ENCODE results near the gene MLH1.

GRCh38 chr3:36973139-36973538, 20.2 kb upstream of the MLH1 start:
- no peak for TF ChIP-seq EZH2phosphoT487 (IDR thresholded peaks at IDR 0.05; ENCODE audit: low read length)
- TF ChIP-seq, protein P1, sequence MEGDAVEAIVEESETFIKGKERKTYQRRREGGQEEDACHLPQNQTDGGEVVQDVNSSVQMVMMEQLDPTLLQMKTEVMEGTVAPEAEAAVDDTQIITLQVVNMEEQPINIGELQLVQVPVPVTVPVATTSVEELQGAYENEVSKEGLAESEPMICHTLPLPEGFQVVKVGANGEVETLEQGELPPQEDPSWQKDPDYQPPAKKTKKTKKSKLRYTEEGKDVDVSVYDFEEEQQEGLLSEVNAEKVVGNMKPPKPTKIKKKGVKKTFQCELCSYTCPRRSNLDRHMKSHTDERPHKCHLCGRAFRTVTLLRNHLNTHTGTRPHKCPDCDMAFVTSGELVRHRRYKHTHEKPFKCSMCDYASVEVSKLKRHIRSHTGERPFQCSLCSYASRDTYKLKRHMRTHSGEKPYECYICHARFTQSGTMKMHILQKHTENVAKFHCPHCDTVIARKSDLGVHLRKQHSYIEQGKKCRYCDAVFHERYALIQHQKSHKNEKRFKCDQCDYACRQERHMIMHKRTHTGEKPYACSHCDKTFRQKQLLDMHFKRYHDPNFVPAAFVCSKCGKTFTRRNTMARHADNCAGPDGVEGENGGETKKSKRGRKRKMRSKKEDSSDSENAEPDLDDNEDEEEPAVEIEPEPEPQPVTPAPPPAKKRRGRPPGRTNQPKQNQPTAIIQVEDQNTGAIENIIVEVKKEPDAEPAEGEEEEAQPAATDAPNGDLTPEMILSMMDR (IDR thresholded peaks at IDR 0.05; ENCODE audit: low read length), result no peak
